AG04449 (cell line): ENCODE measurements around the gene CXCL17.

Experiments used
- CTCF ChIA-PET: fragments of 350-600 bp; formaldehyde crosslinking; extraction: SDS; loops from one replicate; lab custom pipeline; 2021; ENCODE audit warnings: antibody characterized with exemption; lab: Yijun Ruan, JAX
- POLR2A ChIA-PET: fragments of 400-600, 350-600 bp; formaldehyde crosslinking; extraction: SDS; loops from one replicate; lab custom pipeline; 2020; ENCODE audit warnings: antibody characterized with exemption, inconsistent platforms; lab: Yijun Ruan, JAX
- DNase-seq: peaks from one replicate; pipeline ENCODE4 v3.0.0-alpha.2; 2010; ENCODE audit warnings: low read depth, low spot score
- H3K4me3 ChIP-seq: 2 replicates; pipeline ENCODE4 v1.5.1; 2011; ENCODE audit warnings: low read depth, mild to moderate bottlenecking, control low read depth, low read length
- CTCF ChIP-seq: IDR thresholded peaks from one replicate; pipeline ENCODE4 v1.5.1; 2011; ENCODE audit warnings: mild to moderate bottlenecking, moderate library complexity, low read length, control low read depth, inconsistent platforms; ENCODE audit not compliant: insufficient read depth; ENCODE audit errors: missing control alignments

The CXCL17 gene

DNA sequence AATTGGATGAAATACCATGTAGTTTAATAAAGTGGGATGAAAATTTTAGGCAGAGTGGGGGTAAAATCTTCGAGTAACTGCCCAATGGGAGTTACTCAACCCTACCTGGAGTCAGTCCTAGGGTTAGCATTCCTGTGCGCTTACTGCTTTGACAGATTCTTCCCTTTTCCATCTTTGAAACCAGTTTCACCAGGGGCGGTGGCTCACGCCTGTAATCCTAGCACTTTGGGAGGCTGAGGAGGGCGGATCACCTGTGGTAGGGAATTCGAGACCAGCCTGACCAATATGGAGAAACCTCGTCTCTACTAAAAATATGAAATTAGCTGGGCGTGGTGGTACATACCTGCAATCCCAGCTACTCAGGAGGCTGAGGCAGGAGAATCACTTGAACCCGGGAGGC, 37.0 kb upstream of the CXCL17 start:
- DNase-seq, result no peak
- no peak overlapping the region for H3K4me3 ChIP-seq
- TF ChIP-seq CTCF, result no peak
- ChIA-PET CTCF (interaction anchor here (0.7 to 2.5 kb wide), 3 partner anchors 30 to 49 kb away, joined by 3 to 5 read pairs (median 4); no protein-coding TSS in a partner anchor), POLR2A (no interaction called here)

DNA sequence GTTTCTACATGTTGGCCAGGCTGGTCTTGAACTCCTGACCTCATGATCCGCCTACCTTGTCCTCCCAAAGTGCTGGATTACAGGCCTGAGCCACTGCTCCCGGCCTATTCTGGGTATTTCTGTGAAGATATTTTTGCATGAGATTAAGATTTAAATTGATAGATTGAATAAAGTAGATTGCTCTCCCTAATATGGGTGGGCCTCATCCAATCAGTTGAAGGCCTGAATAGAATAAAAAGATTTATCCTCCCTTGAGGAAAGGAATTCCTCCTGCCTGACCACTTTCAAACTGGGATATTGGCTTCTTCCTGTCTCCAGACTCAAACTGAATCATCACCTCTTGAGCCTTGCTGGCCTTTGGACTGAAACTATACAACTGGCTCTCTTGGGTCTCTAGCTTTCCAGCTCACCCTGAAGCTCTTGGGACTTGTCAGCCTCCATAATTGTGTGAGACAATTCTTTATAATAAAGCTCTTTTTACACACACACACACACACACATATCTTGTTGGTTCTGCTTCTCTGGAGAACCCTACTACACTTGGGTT, 36.1 kb upstream of the CXCL17 start:
- no peak for TF ChIP-seq CTCF
- CTCF ChIA-PET, result interaction anchor here (0.7 to 2.5 kb wide), 4 partner anchors 29 to 50 kb away, joined by 3 to 5 read pairs (median 4); no protein-coding TSS in a partner anchor
- POLR2A ChIA-PET, result no interaction called here

GRCh38 chr19:42477933-42478332, 35.2 kb upstream of the CXCL17 start:
- no peak for TF ChIP-seq CTCF
- no peak for DNase-seq
- POLR2A ChIA-PET, result interaction anchor here (0.7 kb wide), 1 partner anchor 12 kb away, joined by 3 read pairs; no protein-coding TSS in a partner anchor
- CTCF ChIA-PET, result interaction anchor here (0.8 kb wide), 1 partner anchor 28 kb away, joined by 3 read pairs; no protein-coding TSS in a partner anchor
- no peak overlapping the region for H3K4me3 ChIP-seq

More for the DNA sequence above, 36.1 kb upstream of the CXCL17 start:
- no peak for DNase-seq
- H3K4me3 ChIP-seq, result no peak overlapping the region

DNA sequence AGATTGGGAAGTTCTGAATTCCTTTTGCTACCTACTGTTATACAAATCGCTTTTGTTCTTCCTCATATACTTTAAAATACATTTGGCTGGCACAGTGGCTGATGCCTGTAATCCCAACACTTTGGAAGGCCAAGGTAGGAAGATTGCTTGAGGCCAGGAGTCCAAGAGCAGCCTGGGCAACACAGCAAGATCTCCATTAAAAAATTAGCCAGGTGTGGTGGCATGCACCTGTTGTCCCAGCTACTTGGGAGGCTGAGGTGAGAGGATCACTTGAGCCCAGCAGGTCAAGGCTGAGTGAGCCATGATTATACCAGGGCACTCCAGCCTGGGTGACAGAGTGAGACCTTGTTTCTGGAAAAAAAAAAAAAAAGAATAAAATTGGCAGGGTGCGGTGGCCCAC, 34.4 kb upstream of the CXCL17 start:
- no peak for DNase-seq
- no peak for TF ChIP-seq CTCF
- no peak overlapping the region for H3K4me3 ChIP-seq
- CTCF ChIA-PET, result no interaction called here
- POLR2A ChIA-PET, result no interaction called here

GRCh38 chr19:42475366-42475765, 32.6 kb upstream of the CXCL17 start:
- no peak for DNase-seq
- POLR2A ChIA-PET, result no interaction called here
- CTCF ChIA-PET, result interaction anchor here (1.0 to 3.3 kb wide), 5 partner anchors 9 to 91 kb away, joined by 3 to 15 read pairs (median 5); no protein-coding TSS in a partner anchor
- H3K4me3 ChIP-seq, result no peak overlapping the region
- no peak for TF ChIP-seq CTCF

DNA sequence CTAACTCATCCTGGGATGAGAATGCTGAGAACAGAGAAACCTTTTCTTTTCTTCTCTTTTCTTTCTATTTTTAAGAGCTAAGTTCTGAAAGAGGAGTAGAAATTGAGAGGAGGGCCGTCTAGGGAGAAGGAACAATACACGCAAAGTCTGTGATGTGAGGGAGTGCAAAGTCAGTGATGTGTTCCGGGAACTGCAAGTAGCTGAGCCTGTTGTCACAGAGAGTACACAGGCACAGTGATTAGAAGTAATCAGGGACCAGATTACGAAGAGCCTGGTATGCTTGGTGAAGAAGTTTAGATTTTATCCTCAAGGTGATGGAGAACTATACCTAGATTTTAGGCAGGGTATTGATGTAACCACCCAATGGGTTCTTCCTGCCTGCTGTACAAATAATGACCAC, 32.0 kb upstream of the CXCL17 start:
- ChIA-PET CTCF (interaction anchor here (1.0 to 3.3 kb wide), 7 partner anchors 8 to 92 kb away, joined by 3 to 15 read pairs (median 5); no protein-coding TSS in a partner anchor), POLR2A (no interaction called here)
- no peak for DNase-seq
- no peak for TF ChIP-seq CTCF
- H3K4me3 ChIP-seq, result no peak overlapping the region
